NK-92 (cell line): ENCODE results near the gene POLE.
"Not testable (repeated sequence)": the region's sequence is repeated elsewhere in the genome, so short reads cannot be mapped to it uniquely, and the experiment has no call there.

ENCODE experiments used
- DNase-seq: peaks from one replicate; lab custom pipeline; 2025; ENCODE audit not compliant: unreplicated experiment; lab: John Stamatoyannopoulos, UW

Gene POLE

GRCh38 chr12:132717531-132718387 is 30.6 kb upstream of the POLE start:
- no peak for DNase-seq

GRCh38 chr12:132717011-132717410 is 29.9 kb upstream of the POLE start:
- DNase-seq: no peak

- no peak for DNase-seq
Observed at GRCh38 chr12:132716356-132716755, 29.2 kb upstream of the POLE start.

- DNase-seq: no peak
Observed at GRCh38 chr12:132715874-132716273, 28.7 kb upstream of the POLE start.

- no peak for DNase-seq
Observed at GRCh38 chr12:132713123-132713522, 26.0 kb upstream of the POLE start.

GRCh38 chr12:132711080-132711843 is 24.1 kb upstream of the POLE start:
- no peak for DNase-seq

GRCh38 chr12:132710405-132711079 is 23.4 kb upstream of the POLE start, which contains the start of gene PGAM5:
Gene PGAM5 (plus strand): TSS chr12:132710842. CDS start chr12:132710877, 35 bp downstream.
- DNase-seq: peak; percentile 39

GRCh38 chr12:132710043-132710404 is 22.9 kb upstream of the POLE start:
- no peak for DNase-seq

GRCh38 chr12:132708150-132708549 is 21.0 kb upstream of the POLE start:
- DNase-seq: no peak

- DNase-seq: no peak
Observed at GRCh38 chr12:132707241-132707640, 20.1 kb upstream of the POLE start.

- DNase-seq: no peak
Observed at GRCh38 chr12:132703641-132704040, 16.5 kb upstream of the POLE start.

- DNase-seq: no peak
Observed at GRCh38 chr12:132702640-132703039, 15.5 kb upstream of the POLE start.

- DNase-seq: no peak
Observed at GRCh38 chr12:132700212-132700822, 13.2 kb upstream of the POLE start.

GRCh38 chr12:132698341-132698740 is 11.2 kb upstream of the POLE start:
- DNase-seq: no peak

GRCh38 chr12:132695431-132695830 is 8.3 kb upstream of the POLE start:
- no peak for DNase-seq

- DNase-seq: not testable (repeated sequence)
Observed at GRCh38 chr12:132694888-132695287, 7.7 kb upstream of the POLE start.

GRCh38 chr12:132692030-132692429 is 4.9 kb upstream of the POLE start:
- DNase-seq: not testable (repeated sequence)

- DNase-seq: no peak
Observed at GRCh38 chr12:132690112-132690511, 3.0 kb upstream of the POLE start.

- no peak for DNase-seq
Observed at GRCh38 chr12:132689227-132689626, 2.1 kb upstream of the POLE start.

- no peak for DNase-seq
Observed at GRCh38 chr12:132686825-132687210, 324 bp downstream of the POLE start.

GRCh38 chr12:132685400-132685799 is 1.7 kb downstream of the POLE start:
- no peak for DNase-seq
